ENCODE results near the gene SOHLH1.

- TF ChIP-seq CTCF (IDR thresholded peaks at IDR 0.05) (no peak), EZH2 (IDR thresholded peaks at IDR 0.05) (no peak)
Measured at GRCh38 chr9:135697226-135697625, 2.1 kb downstream of the SOHLH1 start.
